Fibroblast of villous mesenchyme (primary cell): Measurements from ENCODE around the gene MVP. TPM values are rescaled to one million over a fixed set of nuclear protein-coding genes. Genes with fewer than 3 reads are reported as not detected.

Experiments used
- DNase-seq: peaks from one replicate; pipeline ENCODE4 v3.0.0-alpha.2; 2010; ENCODE audit warnings: low read depth
- H3K4me3 ChIP-seq: 2 replicates; pipeline ENCODE4 v1.5.1; 2011; ENCODE audit warnings: low read depth, mild to moderate bottlenecking, low read length
- total RNA-seq: library from RNA; depleted of rRNA; stranded (reverse); fragments of >200 nt; gene quantifications from 2 replicates; pipeline ENCODE4 v1.2.3, GENCODE V29; 2012
- TF ChIP-seq, protein P1 (sequence below): IDR thresholded peaks from 2 replicates; pipeline ENCODE4 v1.5.1; 2012; ENCODE audit warnings: low read depth, mild to moderate bottlenecking, low read length; ENCODE audit not compliant: insufficient read depth

MVP gene
- total RNA-seq, 1 donor, result 211 TPM

- H3K4me3 ChIP-seq, result no peak overlapping the region
- DNase-seq, result no peak
- TF ChIP-seq, protein P1, sequence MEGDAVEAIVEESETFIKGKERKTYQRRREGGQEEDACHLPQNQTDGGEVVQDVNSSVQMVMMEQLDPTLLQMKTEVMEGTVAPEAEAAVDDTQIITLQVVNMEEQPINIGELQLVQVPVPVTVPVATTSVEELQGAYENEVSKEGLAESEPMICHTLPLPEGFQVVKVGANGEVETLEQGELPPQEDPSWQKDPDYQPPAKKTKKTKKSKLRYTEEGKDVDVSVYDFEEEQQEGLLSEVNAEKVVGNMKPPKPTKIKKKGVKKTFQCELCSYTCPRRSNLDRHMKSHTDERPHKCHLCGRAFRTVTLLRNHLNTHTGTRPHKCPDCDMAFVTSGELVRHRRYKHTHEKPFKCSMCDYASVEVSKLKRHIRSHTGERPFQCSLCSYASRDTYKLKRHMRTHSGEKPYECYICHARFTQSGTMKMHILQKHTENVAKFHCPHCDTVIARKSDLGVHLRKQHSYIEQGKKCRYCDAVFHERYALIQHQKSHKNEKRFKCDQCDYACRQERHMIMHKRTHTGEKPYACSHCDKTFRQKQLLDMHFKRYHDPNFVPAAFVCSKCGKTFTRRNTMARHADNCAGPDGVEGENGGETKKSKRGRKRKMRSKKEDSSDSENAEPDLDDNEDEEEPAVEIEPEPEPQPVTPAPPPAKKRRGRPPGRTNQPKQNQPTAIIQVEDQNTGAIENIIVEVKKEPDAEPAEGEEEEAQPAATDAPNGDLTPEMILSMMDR, result no peak
These were observed 16.4 kb downstream of the MVP start for GRCh38 chr16:29836623-29837022.

DNA sequence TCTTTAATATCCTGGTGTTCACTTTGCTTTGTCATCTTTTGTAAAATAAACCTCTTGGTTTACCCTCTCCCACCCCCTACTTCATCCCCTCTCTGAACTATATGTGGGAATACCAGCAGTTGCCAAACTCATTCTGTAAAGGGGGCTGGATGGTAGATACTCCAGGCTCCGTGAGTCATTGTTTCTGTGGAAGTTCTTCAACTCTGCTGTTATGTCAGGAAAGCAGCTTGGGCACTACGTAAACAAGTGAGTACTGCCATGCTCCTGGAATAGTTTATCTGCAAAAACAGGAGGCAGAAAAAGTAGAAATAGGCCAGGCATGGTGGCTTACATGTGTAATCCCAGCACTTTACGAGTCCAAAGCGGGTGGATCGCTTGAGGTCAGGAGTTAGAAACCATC lies 17.6 kb downstream of the MVP start:
- TF ChIP-seq, protein P1, result no peak
- no peak overlapping the region for H3K4me3 ChIP-seq
- no peak for DNase-seq

GRCh38 chr16:29839822-29840221 lies 19.6 kb downstream of the MVP start:
- DNase-seq, result no peak
- TF ChIP-seq, protein P1, result no peak
- no peak overlapping the region for H3K4me3 ChIP-seq

GRCh38 chr16:29840240-29840639 lies 20.0 kb downstream of the MVP start:
- TF ChIP-seq, protein P1, result no peak
- H3K4me3 ChIP-seq, result no peak overlapping the region
- no peak for DNase-seq

- H3K4me3 ChIP-seq, result no peak overlapping the region
- TF ChIP-seq, protein P1, result no peak
- no peak for DNase-seq
These were observed 21.4 kb downstream of the MVP start for GRCh38 chr16:29841631-29842030.

- no peak for DNase-seq
- TF ChIP-seq, protein P1, result no peak
- H3K4me3 ChIP-seq, result no peak overlapping the region
These were observed 22.6 kb downstream of the MVP start for GRCh38 chr16:29842732-29843346.

DNA sequence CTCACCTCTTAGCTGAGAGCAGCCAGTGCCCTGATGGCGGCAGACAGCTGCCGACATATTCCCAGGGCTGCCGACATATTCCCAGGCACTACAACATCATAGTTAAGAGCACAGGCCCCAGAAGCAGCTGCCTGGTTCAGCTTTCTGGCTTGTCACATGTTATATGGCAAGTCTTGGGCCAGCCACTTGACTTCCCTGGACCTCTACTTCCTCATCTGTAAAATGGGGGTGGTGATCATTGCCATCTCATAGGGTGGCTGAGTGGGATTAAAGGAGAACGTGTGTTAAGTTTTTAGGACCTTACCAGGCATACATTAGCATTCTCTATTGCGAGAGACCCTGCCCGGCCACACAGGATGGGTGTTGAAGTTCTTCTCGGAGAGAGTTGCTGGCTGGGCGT lies 23.7 kb downstream of the MVP start:
- TF ChIP-seq, protein P1, result no peak
- no peak for DNase-seq
- no peak overlapping the region for H3K4me3 ChIP-seq
